SK-N-SH (cell line): Measurements from ENCODE around the gene CSF2RB.

ENCODE experiments used
- EP300 ChIP-seq, 2 experiments: IDR thresholded peaks; 2 replicates each; pipeline versions ENCODE4 v1.4.0 to v1.6.1; 2012; ENCODE audit warnings: borderline replicate concordance in 1 of 2, low read depth in 1 of 2, low read length in 1 of 2
- EZH2phosphoT487 ChIP-seq: fragments of 200-600 bp; sonication (generic); IDR thresholded peaks from 2 replicates; pipeline ENCODE4 v1.6.1; 2017; ENCODE audit warnings: low read depth, mixed run types, mild to moderate bottlenecking, antibody characterized with exemption, moderate library complexity, borderline replicate concordance
- FOSL2 ChIP-seq: IDR thresholded peaks from 2 replicates; pipeline ENCODE4 v1.4.0; 2012; ENCODE audit warnings: low read depth, mild to moderate bottlenecking, moderate library complexity, borderline replicate concordance
- GABPA ChIP-seq: IDR thresholded peaks from 2 replicates; pipeline ENCODE4 v1.4.0; 2012; ENCODE audit warnings: low read depth, mild to moderate bottlenecking
- GATA2 ChIP-seq: sonication (generic); formaldehyde crosslinking; IDR thresholded peaks from 2 replicates; pipeline ENCODE4 v1.5.0; 2020; ENCODE audit warnings: mild to moderate bottlenecking, missing genetic modification reagents
- MXI1 ChIP-seq: IDR thresholded peaks from 2 replicates; pipeline ENCODE4 v1.6.1; 2012; ENCODE audit warnings: mild to moderate bottlenecking, low read depth, low read length, improper control_type of control experiment
- NFIC ChIP-seq: IDR thresholded peaks from 2 replicates; pipeline ENCODE4 v1.4.0; 2012; ENCODE audit warnings: borderline replicate concordance
- POLR2AphosphoS5 ChIP-seq: IDR thresholded peaks from 2 replicates; pipeline ENCODE4 v1.6.1; 2012; ENCODE audit warnings: low read depth, low read length
- RAD21 ChIP-seq: IDR thresholded peaks from 2 replicates; pipeline ENCODE4 v1.6.1; 2012; ENCODE audit warnings: mild to moderate bottlenecking, low read length
- TAF1 ChIP-seq: IDR thresholded peaks from 2 replicates; pipeline ENCODE4 v1.6.1; 2012; ENCODE audit warnings: low read depth, mild to moderate bottlenecking, low read length, moderate library complexity, borderline replicate concordance
- TEAD4 ChIP-seq: IDR thresholded peaks from 2 replicates; pipeline ENCODE4 v1.4.0; 2012; ENCODE audit warnings: mild to moderate bottlenecking, borderline replicate concordance; ENCODE audit not compliant: insufficient read depth
- ZBTB33 ChIP-seq: IDR thresholded peaks from 2 replicates; pipeline ENCODE4 v1.4.0; 2012; ENCODE audit warnings: low read depth, borderline replicate concordance
- TF ChIP-seq, protein P1 (sequence below): fragments of 200-600 bp; sonication (generic); IDR thresholded peaks from 2 replicates; pipeline ENCODE4 v1.6.1; 2017; ENCODE audit warnings: antibody characterized with exemption, mild to moderate bottlenecking, moderate library complexity
- TF ChIP-seq, protein P2 (sequence below): IDR thresholded peaks from 2 replicates; pipeline ENCODE4 v1.4.0; 2012; ENCODE audit warnings: low read depth

DNA sequence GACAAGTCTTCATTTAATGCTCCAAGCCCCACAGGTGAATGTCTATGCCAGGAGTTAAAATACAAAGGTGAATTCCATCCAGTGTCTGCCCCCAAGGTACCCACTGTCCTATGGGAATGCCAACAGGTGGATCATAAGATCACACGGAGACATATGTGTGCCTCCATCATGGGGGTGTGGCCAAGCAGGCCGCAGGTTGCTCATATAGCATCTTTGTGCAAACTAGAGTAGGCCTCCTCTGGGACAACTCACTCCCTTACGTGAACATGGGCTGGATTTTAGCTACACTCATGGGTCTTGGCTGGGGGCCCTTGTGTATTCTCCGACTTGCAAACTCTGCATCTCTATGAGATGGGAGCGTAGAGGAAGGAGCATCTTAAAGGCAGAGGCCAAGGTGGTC is 45.7 kb upstream of the CSF2RB start:
- no peak for TF ChIP-seq POLR2AphosphoS5
- TF ChIP-seq, protein P1, sequence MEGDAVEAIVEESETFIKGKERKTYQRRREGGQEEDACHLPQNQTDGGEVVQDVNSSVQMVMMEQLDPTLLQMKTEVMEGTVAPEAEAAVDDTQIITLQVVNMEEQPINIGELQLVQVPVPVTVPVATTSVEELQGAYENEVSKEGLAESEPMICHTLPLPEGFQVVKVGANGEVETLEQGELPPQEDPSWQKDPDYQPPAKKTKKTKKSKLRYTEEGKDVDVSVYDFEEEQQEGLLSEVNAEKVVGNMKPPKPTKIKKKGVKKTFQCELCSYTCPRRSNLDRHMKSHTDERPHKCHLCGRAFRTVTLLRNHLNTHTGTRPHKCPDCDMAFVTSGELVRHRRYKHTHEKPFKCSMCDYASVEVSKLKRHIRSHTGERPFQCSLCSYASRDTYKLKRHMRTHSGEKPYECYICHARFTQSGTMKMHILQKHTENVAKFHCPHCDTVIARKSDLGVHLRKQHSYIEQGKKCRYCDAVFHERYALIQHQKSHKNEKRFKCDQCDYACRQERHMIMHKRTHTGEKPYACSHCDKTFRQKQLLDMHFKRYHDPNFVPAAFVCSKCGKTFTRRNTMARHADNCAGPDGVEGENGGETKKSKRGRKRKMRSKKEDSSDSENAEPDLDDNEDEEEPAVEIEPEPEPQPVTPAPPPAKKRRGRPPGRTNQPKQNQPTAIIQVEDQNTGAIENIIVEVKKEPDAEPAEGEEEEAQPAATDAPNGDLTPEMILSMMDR: no peak
- TF ChIP-seq GABPA: no peak
- no peak for TF ChIP-seq TAF1
- no peak for TF ChIP-seq MXI1
- TF ChIP-seq, protein P2, sequence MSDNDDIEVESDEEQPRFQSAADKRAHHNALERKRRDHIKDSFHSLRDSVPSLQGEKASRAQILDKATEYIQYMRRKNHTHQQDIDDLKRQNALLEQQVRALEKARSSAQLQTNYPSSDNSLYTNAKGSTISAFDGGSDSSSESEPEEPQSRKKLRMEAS: no peak
- TF ChIP-seq NFIC: no peak
- no peak for TF ChIP-seq FOSL2
- TF ChIP-seq RAD21: no peak
- TF ChIP-seq ZBTB33: no peak
- no peak for TF ChIP-seq EZH2phosphoT487
- TF ChIP-seq EP300 (IDR thresholded peaks at IDR 0.05; ENCODE audit: borderline replicate concordance in 1 of 2, low read depth in 1 of 2, low read length in 1 of 2): no peak
- TF ChIP-seq GATA2: no peak
- no peak for TF ChIP-seq TEAD4
